HepG2 (cell line): Measurements from ENCODE around the gene OCIAD2. TPM values are rescaled to one million over a fixed set of nuclear protein-coding genes. Genes with fewer than 3 reads are reported as not detected.

Experiments used
- ATAC-seq: fragments of 200-7000 bp; cut with Tn5 transposase; 3 replicates; pipeline ENCODE4 v1.9.1; 2020; ENCODE audit warnings: mild to moderate bottlenecking, moderate library complexity
- BruUV-seq: library from RNA; stranded (reverse); fragments of 400-500 nt; replicated peaks from 2 replicates; lab custom pipeline; 2021; lab: Mats Ljungman, UMichigan
- CTCF ChIA-PET: fragments of 300-600 bp; formaldehyde crosslinking; extraction: SDS; loops from one replicate; lab custom pipeline; 2021; ENCODE audit warnings: low total read pairs, inconsistent platforms, low intra/inter-chr PET ratio; lab: Yijun Ruan, JAX
- POLR2A ChIA-PET: fragments of 350-600 bp; sonication (Branson Sonifier 250); formaldehyde crosslinking; loops from one replicate; lab custom pipeline; 2020; ENCODE audit warnings: antibody characterized with exemption, inconsistent platforms; lab: Yijun Ruan, JAX
- DNase-seq: peaks from one replicate; pipeline ENCODE4 v3.0.0-alpha.2; 2015; ENCODE audit warnings: low spot score
- FAIRE-seq: peaks from 3 replicates; lab custom pipeline; 2011; peaks lifted over from hg19 to GRCh38; lab: Jason Lieb, UNC
- H2AFZ ChIP-seq: one replicate; pipeline ENCODE4 v1.6.1; 2011; ENCODE audit warnings: low read length, inconsistent platforms
- H3K27ac ChIP-seq: fragments of 300-600 bp; 3 replicates; pipeline ENCODE4 v1.8.0; 2011; ENCODE audit warnings: mixed run types, mild to moderate bottlenecking, mixed read lengths, low read length, inconsistent platforms; ENCODE audit not compliant: insufficient read depth; ENCODE audit errors: extremely low read length
- H3K27me3 ChIP-seq, 2 experiments: fragments of 200-600 bp in 1 of 2; 2 replicates in 1 of 2; 3 replicates in 1 of 2; pipeline versions ENCODE4 v1.6.0 to v1.8.0; 2011; ENCODE audit warnings: low read length in 2 of 2, mild to moderate bottlenecking in 2 of 2, moderate library complexity in 2 of 2, inconsistent platforms in 1 of 2; ENCODE audit not compliant: insufficient read depth in 2 of 2, control insufficient read depth in 1 of 2
- H3K36me3 ChIP-seq, 2 experiments: fragments of 200-600 bp in 1 of 2; replicated peaks in 1 of 2; 2 replicates in 1 of 2; 3 replicates in 1 of 2; pipeline versions ENCODE4 v1.5.1 to v1.8.0; 2011; ENCODE audit warnings: low read length in 2 of 2, inconsistent platforms in 1 of 2; ENCODE audit not compliant: insufficient read depth in 2 of 2, control insufficient read depth in 1 of 2
- H3K4me1 ChIP-seq: 2 replicates; pipeline ENCODE4 v1.5.1; 2012; ENCODE audit warnings: low read length, inconsistent platforms; ENCODE audit not compliant: insufficient read depth
- H3K4me2 ChIP-seq: 2 replicates; pipeline ENCODE4 v1.6.0; 2011; ENCODE audit warnings: low read depth, low read length, inconsistent platforms
- H3K4me3 ChIP-seq, 3 experiments: fragments of 200-600 bp in 1 of 3; sonication (generic), shearing (Covaris generic) in 1 of 3; replicated peaks in 1 of 3; 2 replicates each; pipeline ENCODE4 v1.5.1; 2011 to 2016; ENCODE audit warnings: low read length in 3 of 3, inconsistent platforms in 2 of 3, low read depth in 2 of 3, mild to moderate bottlenecking in 2 of 3, control low read depth in 1 of 3, mixed read lengths in 1 of 3; ENCODE audit not compliant: insufficient read depth in 1 of 3
- H3K79me2 ChIP-seq: one replicate; pipeline ENCODE4 v1.6.1; 2011; ENCODE audit warnings: low read length, inconsistent platforms; ENCODE audit not compliant: insufficient read depth
- H3K9ac ChIP-seq: 2 replicates; pipeline ENCODE4 v1.6.0; 2011; ENCODE audit warnings: mild to moderate bottlenecking, low read depth, low read length, inconsistent platforms; ENCODE audit not compliant: insufficient read depth
- H3K9me3 ChIP-seq: 2 replicates; pipeline ENCODE4 v1.5.1; 2012; ENCODE audit warnings: mild to moderate bottlenecking, low read length
- H4K20me1 ChIP-seq: 2 replicates; pipeline ENCODE4 v1.6.0; 2011; ENCODE audit warnings: inconsistent platforms, mild to moderate bottlenecking, low read length, moderate library complexity; ENCODE audit not compliant: insufficient read depth
- AGO2 ChIP-seq: fragments of 200-400 bp; formaldehyde crosslinking; optimal IDR thresholded peaks from 2 replicates; pipeline ENCODE3; 2017; ENCODE audit warnings: mild to moderate bottlenecking, low read depth, low read length, moderate library complexity
- ELF4 ChIP-seq: sonication (generic); formaldehyde crosslinking; IDR thresholded peaks from 2 replicates; pipeline ENCODE4 v1.5.0; 2020; ENCODE audit warnings: missing genetic modification reagents, mild to moderate bottlenecking, moderate library complexity, borderline replicate concordance
- ETV5 ChIP-seq: IDR thresholded peaks from 2 replicates; pipeline ENCODE4 v1.6.1; 2018; ENCODE audit warnings: missing biosample characterization, missing genetic modification reagents, inconsistent platforms, borderline replicate concordance
- KDM5B ChIP-seq: sonication (generic); formaldehyde crosslinking; IDR thresholded peaks from 2 replicates; pipeline ENCODE4 v1.4.0; 2020; ENCODE audit warnings: missing genetic modification reagents, mild to moderate bottlenecking, borderline replicate concordance
- KLF12 ChIP-seq: sonication (generic); formaldehyde crosslinking; IDR thresholded peaks from 2 replicates; pipeline ENCODE4 v1.4.0; 2020; ENCODE audit warnings: missing genetic modification reagents, borderline replicate concordance
- PCBP1 ChIP-seq: fragments of 200-400 bp; formaldehyde crosslinking; IDR thresholded peaks from 2 replicates; pipeline ENCODE4 v1.6.1; 2017; ENCODE audit warnings: mild to moderate bottlenecking, low read depth, low read length, borderline replicate concordance
- RARA ChIP-seq: IDR thresholded peaks from 2 replicates; pipeline ENCODE4 v1.6.1; 2016; ENCODE audit warnings: missing genetic modification reagents, missing compliant biosample characterization
- REST ChIP-seq, 2 experiments: IDR thresholded peaks; 2 replicates each; pipeline ENCODE4 v1.6.1; 2011 to 2012; ENCODE audit warnings: low read length in 2 of 2, borderline replicate concordance in 1 of 2, low read depth in 1 of 2, mild to moderate bottlenecking in 1 of 2, moderate library complexity in 1 of 2
- TARDBP ChIP-seq: sonication (generic); formaldehyde crosslinking; IDR thresholded peaks from 2 replicates; pipeline ENCODE4 v1.8.0; 2022; ENCODE audit warnings: mild to moderate bottlenecking, missing genetic modification reagents
- ZNF20 ChIP-seq: sonication (generic); formaldehyde crosslinking; IDR thresholded peaks from 2 replicates; pipeline ENCODE4 v1.4.0; 2020; ENCODE audit warnings: mild to moderate bottlenecking, moderate library complexity, missing genetic modification reagents
- ZNF205 ChIP-seq: IDR thresholded peaks from 2 replicates; pipeline ENCODE4 v1.6.1; 2018; ENCODE audit warnings: missing biosample characterization, missing genetic modification reagents
- WGBS: methylation state at CpG from one replicate; pipeline ENCODE4 v1.1.6; 2017; ENCODE audit warnings: low lambda C conversion rate; 5-methylcytosine and 5-hydroxymethylcytosine counted together
- in situ Hi-C: cut with HindIII; loops from 2 replicates; pipeline ENCODE4 v1.10.0; 2017; ENCODE audit warnings: low pct_unique_long_range_greater_than_20kb; ENCODE audit not compliant: extremely low pct_ligation_motif_present
- intact Hi-C: fragments of 100-400 bp; cut with micrococcal nuclease; formaldehyde crosslinking; loops from one replicate; pipeline ENCODE4 v1.10.0; 2022; ENCODE audit not compliant: unreplicated experiment
- polyA plus RNA-seq, 8 experiments: library from polyadenylated mRNA; depleted of rRNA in 3 of 8; stranded (reverse) in 7 of 8; unstranded in 1 of 8; fragments of >200 nt; fragmentation: Illumina TruSeq in 4 of 8; extraction: Trizol in 4 of 8; gene quantifications; 2 replicates each; pipeline versions ENCODE4 v1.2.1 to v1.2.3, GENCODE V29; 2011 to 2016; ENCODE audit warnings: low read depth in 4 of 8, missing spikeins in 1 of 8, mixed read lengths in 1 of 8; ENCODE audit not compliant: insufficient read depth in 1 of 8
- total RNA-seq, 5 experiments: library from RNA; depleted of rRNA; stranded (reverse); fragments of >200 nt; fragmentation: Illumina TruSeq; extraction: Trizol; gene quantifications; 2 replicates each; pipeline ENCODE4 v1.2.3, GENCODE V29; 2016; ENCODE audit warnings: low read depth in 1 of 5

Gene OCIAD2
- total and polyA plus RNA-seq, 2 of the 13 experiments (the other 11 are each of a cell fraction or from before 2014, with no cell fraction given) = not detected

- H3K27me3 ChIP-seq = no peaks in the 10 kb centered on the region
- H3K4me3 ChIP-seq = no peak overlapping the region
- in situ Hi-C loops = no loop called here
- ChIA-PET CTCF (no interaction called here), POLR2A (no interaction called here)
- H2AFZ ChIP-seq = no peak overlapping the region
- ATAC-seq = no peak
- no peak overlapping the region for H3K9ac ChIP-seq
- WGBS = 0% methylated on average over 1 of the region's 1 CpG
- no peaks in the 10 kb centered on the region for H3K9me3 ChIP-seq
- FAIRE-seq = no peak
- TF ChIP-seq REST (IDR thresholded peaks at IDR 0.05; ENCODE audit: borderline replicate concordance in 1 of 2, low read depth in 1 of 2, low read length in 2 of 2) (no peak), ETV5 (CRISPR knock-in tag) (no peak), ZNF20 (CRISPR knock-in tag) (no peak), KDM5B (CRISPR knock-in tag) (no peak), PCBP1 (no peak), ZNF205 (CRISPR knock-in tag) (no peak), KLF12 (CRISPR knock-in tag) (no peak), AGO2 (no peak), RARA (no peak), TARDBP (CRISPR knock-in tag) (no peak), ELF4 (CRISPR knock-in tag) (no peak)
- no peak overlapping the region for H3K4me2 ChIP-seq
- H3K36me3 ChIP-seq = no peaks in the 10 kb centered on the region
- H3K79me2 ChIP-seq = no peaks in the 10 kb centered on the region
- H3K4me1 ChIP-seq = 0 out of 2 replicates have a peak, but pooled peaks cover 9% of the 10 kb centered on the region
- no peak overlapping the region for H3K27ac ChIP-seq
- no TSS peak for BruUV-seq
- intact Hi-C loops = no loop called here
- no peak for DNase-seq
- H4K20me1 ChIP-seq = no peaks in the 10 kb centered on the region
Measured at GRCh38 chr4:48899432-48899749, 7.2 kb downstream of the OCIAD2 start.
